ENCODE data around the gene FBXL19. TPM values are rescaled to one million over a fixed set of nuclear protein-coding genes. Genes with fewer than 3 reads are reported as not detected.

Gene FBXL19
- total and polyA plus RNA-seq, 2 of the 13 experiments (the other 11 are each of a cell fraction or from before 2014, with no cell fraction given) = 6.0 to 13.7 TPM

GRCh38 chr16:30957456-30958174 lies 34.2 kb downstream of the FBXL19 start, which contains the start of gene SETD1A (continued):
- TF ChIP-seq ZNF280B (CRISPR knock-in tag; IDR thresholded peaks at IDR 0.05; ENCODE audit: borderline replicate concordance) (no peak), ZNF44 (CRISPR knock-in tag; IDR thresholded peaks at IDR 0.05) (no peak), ZNF639 (CRISPR knock-in tag; conservative IDR thresholded peaks at IDR 0.05) (no peak; the same call in none of the 2 replicates), SRF (IDR thresholded peaks at IDR 0.05; ENCODE audit: low read depth, low read length) (no peak; the same call in 1 of the 2 replicates), ZNF350 (CRISPR knock-in tag; IDR thresholded peaks at IDR 0.05; ENCODE audit: borderline replicate concordance, low read depth) (peak; percentile 43; the same call in 1 of the 2 replicates), BCL6 (CRISPR knock-in tag; IDR thresholded peaks at IDR 0.05) (peak; percentile 32; the same call in 1 of the 2 replicates), HDAC6 (IDR thresholded peaks at IDR 0.05; ENCODE audit: low read depth, low read length) (peak; percentile 85; the same call in 1 of the 2 replicates), ZNF562 (CRISPR knock-in tag; IDR thresholded peaks at IDR 0.05; ENCODE audit: borderline replicate concordance) (no peak), YEATS4 (CRISPR knock-in tag; IDR thresholded peaks at IDR 0.05; ENCODE audit: borderline replicate concordance) (peak; percentile 46; the same call in 1 of the 2 replicates), ASH2L (IDR thresholded peaks at IDR 0.05; ENCODE audit: insufficient read length, low read depth, low read length) (peak; percentile 99), ZNF883 (CRISPR knock-in tag; IDR thresholded peaks at IDR 0.05; ENCODE audit: not compliant biosample characterization) (peak; percentile 78), NCOA2 (CRISPR knock-in tag; IDR thresholded peaks at IDR 0.05) (0 out of 2 replicates have a peak, but pooled peaks have one; percentile 29), MEIS2 (CRISPR knock-in tag; IDR thresholded peaks at IDR 0.05) (peak; percentile 65), HOXA5 (CRISPR knock-in tag; IDR thresholded peaks at IDR 0.05) (peak; percentile 93), HOXA3 (CRISPR knock-in tag; IDR thresholded peaks at IDR 0.05) (peak; percentile 59), ATF5 (CRISPR knock-in tag; IDR thresholded peaks at IDR 0.05; ENCODE audit: low read depth) (no peak), TBL1XR1 (IDR thresholded peaks at IDR 0.05; ENCODE audit: borderline replicate concordance, low read length, partially characterized antibody) (no peak), ZSCAN30 (CRISPR knock-in tag; IDR thresholded peaks at IDR 0.05) (no peak), TBX3 (IDR thresholded peaks at IDR 0.05; ENCODE audit: borderline replicate concordance) (peak; percentile 89), RCOR2 (CRISPR knock-in tag; IDR thresholded peaks at IDR 0.05) (peak; percentile 28; the same call in 1 of the 2 replicates), CBX1 (IDR thresholded peaks at IDR 0.05; ENCODE audit: low read depth) (no peak), ZBTB7B (CRISPR knock-in tag; IDR thresholded peaks at IDR 0.05) (0 out of 2 replicates have a peak, but pooled peaks have one; percentile 33), ZNF430 (CRISPR knock-in tag; IDR thresholded peaks at IDR 0.05) (peak; percentile 89), SATB2 (CRISPR knock-in tag; IDR thresholded peaks at IDR 0.05) (0 out of 2 replicates have a peak, but pooled peaks have one; percentile 26), ZFP91 (CRISPR knock-in tag; IDR thresholded peaks at IDR 0.05; ENCODE audit: borderline replicate concordance) (peak; percentile 80; the same call in 1 of the 2 replicates), ZNF788 (CRISPR knock-in tag; IDR thresholded peaks at IDR 0.05; ENCODE audit: borderline replicate concordance) (peak; percentile 72)

All from HepG2 (cell line).